B cell (primary cell): ENCODE results near the gene ZNF311.

Source experiments
- EZH2 ChIP-seq: IDR thresholded peaks from 2 replicates; pipeline ENCODE4 v1.6.1; 2012; ENCODE audit warnings: borderline replicate concordance, low read depth, mild to moderate bottlenecking, moderate library complexity, low read length; ENCODE audit not compliant: insufficient read depth, poor library complexity, severe bottlenecking
- TF ChIP-seq, protein P1 (sequence below): fragments of 200-600 bp; IDR thresholded peaks from one replicate; pipeline ENCODE4 v1.8.0; 2022; ENCODE audit warnings: antibody characterized with exemption, mild to moderate bottlenecking

DNA sequence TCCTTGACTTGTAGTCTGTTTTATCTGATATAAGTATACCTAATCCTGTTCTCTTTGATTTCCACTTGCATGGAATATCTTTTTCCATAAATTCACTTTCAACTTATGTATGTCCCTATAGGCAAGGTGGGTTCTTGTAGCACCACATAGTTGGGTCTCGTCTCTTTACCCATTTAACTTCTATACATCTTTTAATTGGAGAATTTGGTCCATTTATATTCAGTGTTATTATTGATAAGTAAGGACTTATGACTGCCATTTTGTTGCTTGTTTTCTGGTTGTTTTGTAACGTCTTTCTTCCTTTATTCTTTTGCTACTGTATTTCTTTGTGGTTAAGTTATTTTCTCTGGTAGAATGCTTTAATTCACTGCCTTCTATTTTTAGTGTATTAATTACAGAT is 14.5 kb upstream of the ZNF311 start:
- TF ChIP-seq, protein P1, sequence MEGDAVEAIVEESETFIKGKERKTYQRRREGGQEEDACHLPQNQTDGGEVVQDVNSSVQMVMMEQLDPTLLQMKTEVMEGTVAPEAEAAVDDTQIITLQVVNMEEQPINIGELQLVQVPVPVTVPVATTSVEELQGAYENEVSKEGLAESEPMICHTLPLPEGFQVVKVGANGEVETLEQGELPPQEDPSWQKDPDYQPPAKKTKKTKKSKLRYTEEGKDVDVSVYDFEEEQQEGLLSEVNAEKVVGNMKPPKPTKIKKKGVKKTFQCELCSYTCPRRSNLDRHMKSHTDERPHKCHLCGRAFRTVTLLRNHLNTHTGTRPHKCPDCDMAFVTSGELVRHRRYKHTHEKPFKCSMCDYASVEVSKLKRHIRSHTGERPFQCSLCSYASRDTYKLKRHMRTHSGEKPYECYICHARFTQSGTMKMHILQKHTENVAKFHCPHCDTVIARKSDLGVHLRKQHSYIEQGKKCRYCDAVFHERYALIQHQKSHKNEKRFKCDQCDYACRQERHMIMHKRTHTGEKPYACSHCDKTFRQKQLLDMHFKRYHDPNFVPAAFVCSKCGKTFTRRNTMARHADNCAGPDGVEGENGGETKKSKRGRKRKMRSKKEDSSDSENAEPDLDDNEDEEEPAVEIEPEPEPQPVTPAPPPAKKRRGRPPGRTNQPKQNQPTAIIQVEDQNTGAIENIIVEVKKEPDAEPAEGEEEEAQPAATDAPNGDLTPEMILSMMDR: no peak
- TF ChIP-seq EZH2: no peak
